Right lung (tissue), 5 donors: Measurements from ENCODE around the gene EHD1. TPM values are rescaled to one million over a fixed set of nuclear protein-coding genes. Genes with fewer than 3 reads are reported as not detected.

ENCODE experiments used
- DNase-seq, 2 donors: peaks; one replicate each; pipeline ENCODE4 v3.0.0-alpha.2; 2013
- polyA plus RNA-seq, 5 donors: library from polyadenylated mRNA; unstranded; fragments of 120-200 nt; gene quantifications; one replicate each; pipeline versions ENCODE4 v1.2.1 to v1.2.3, GENCODE V29; 2013; ENCODE audit warnings: inconsistent platforms in 1 of 5, low replicate concordance in 1 of 5; ENCODE audit not compliant: insufficient read length in 5 of 5, insufficient read depth in 1 of 5

Gene EHD1
- polyA plus RNA-seq, 5 donors = 38.4 to 65.5 (median 49.2) TPM

GRCh38 chr11:64802370-64803157 lies 75.9 kb downstream of the EHD1 start:
- no peak for DNase-seq

Other genes with a start within 250 kb of the EHD1 start
- gene NRXN2, start 155.4 kb downstream of the EHD1 start, polyA plus RNA-seq = 10 to 100 TPM in 2 of 5 donors, 1 to 10 TPM in 3; 6.3 to 18.3 (median 9.1) TPM
- gene RASGRP2, start 134.5 kb downstream of the EHD1 start, polyA plus RNA-seq = 10 to 100 TPM in 2 of 5 donors, 1 to 10 TPM in 3; 6.5 to 10.7 (median 9.9) TPM
- gene PYGM, start 118.6 kb downstream of the EHD1 start, polyA plus RNA-seq = 10 to 100 TPM in 1 of 5 donors, 1 to 10 TPM in 4; 1.7 to 12.9 (median 2.7) TPM
- gene SF1, start 100.1 kb downstream of the EHD1 start, polyA plus RNA-seq = 100 to 1,000 TPM; 394 to 497 (median 409) TPM
- 10 to 100 TPM; 31.6 to 46.6 (median 42.1) TPM for gene MAP4K2, start 75.4 kb downstream of the EHD1 start, polyA plus RNA-seq
- gene MEN1, start 68.1 kb downstream of the EHD1 start, polyA plus RNA-seq = 10 to 100 TPM; 30.3 to 48.5 (median 37.1) TPM
- 1 to 10 TPM; 5.6 to 10.0 (median 8.5) TPM for gene CDC42BPG, start 34.0 kb downstream of the EHD1 start, polyA plus RNA-seq
- gene ATG2A, start 38.6 kb upstream of the EHD1 start, polyA plus RNA-seq = 10 to 100 TPM; 10.3 to 25.1 (median 15.9) TPM
- gene PPP2R5B, start 46.1 kb upstream of the EHD1 start, polyA plus RNA-seq = 10 to 100 TPM; 10.4 to 18.2 (median 13.5) TPM
- gene GPHA2, start 57.3 kb upstream of the EHD1 start, polyA plus RNA-seq = under 1 TPM in 3 of 5 donors, not detected in 2; 0.15 to 0.27 (median 0.24) TPM
- gene MAJIN, start 93.5 kb upstream of the EHD1 start, polyA plus RNA-seq = not detected
- gene BATF2, start 118.3 kb upstream of the EHD1 start, polyA plus RNA-seq = 1 to 10 TPM; 3.3 to 4.3 (median 3.9) TPM
- gene ARL2, start 135.5 kb upstream of the EHD1 start, polyA plus RNA-seq = 10 to 100 TPM; 39.1 to 77.6 (median 48.9) TPM
- gene SNX15, start 148.8 kb upstream of the EHD1 start, polyA plus RNA-seq = 10 to 100 TPM; 19.8 to 29.3 (median 24.4) TPM
- 10 to 100 TPM in 3 of 5 donors, 1 to 10 TPM in 2; 8.9 to 16.8 (median 10.4) TPM for gene SAC3D1, start 162.6 kb upstream of the EHD1 start, polyA plus RNA-seq
- gene NAALADL1, start 179.9 kb upstream of the EHD1 start, polyA plus RNA-seq = 10 to 100 TPM; 12.0 to 21.2 (median 16.5) TPM
- 10 to 100 TPM; 12.9 to 25.1 (median 17.9) TPM for gene CDCA5, start 205.4 kb upstream of the EHD1 start, polyA plus RNA-seq
- 10 to 100 TPM; 23.5 to 35.3 (median 29.7) TPM for gene ZFPL1, start 205.6 kb upstream of the EHD1 start, polyA plus RNA-seq
- 100 to 1,000 TPM in 2 of 5 donors, 10 to 100 TPM in 3; 84.5 to 148 (median 99.6) TPM for gene VPS51, start 217.6 kb upstream of the EHD1 start, polyA plus RNA-seq
- 10 to 100 TPM; 18.0 to 27.0 (median 20.6) TPM for gene TM7SF2, start 233.3 kb upstream of the EHD1 start, polyA plus RNA-seq
- gene ZNHIT2, start 239.1 kb upstream of the EHD1 start, polyA plus RNA-seq = 1 to 10 TPM; 3.7 to 9.9 (median 4.5) TPM
- gene FAU, start 243.5 kb upstream of the EHD1 start, polyA plus RNA-seq = 1,000 to 10,000 TPM in 1 of 5 donors, 100 to 1,000 TPM in 4; 725 to 1,079 (median 855) TPM
- 10 to 100 TPM; 40.7 to 48.7 (median 43.5) TPM for gene MRPL49, start 243.7 kb upstream of the EHD1 start, polyA plus RNA-seq